ENCODE measurements around the gene NCOA6. TPM values are rescaled to one million over a fixed set of nuclear protein-coding genes. Genes with fewer than 3 reads are reported as not detected.
"Not testable (repeated sequence)": the region's sequence is repeated elsewhere in the genome, so short reads cannot be mapped to it uniquely, and the experiment has no call there.

Gene NCOA6
- total RNA-seq, 1 donor, result 10.0 TPM

- DNase-seq (ENCODE audit: low read depth in 2 of 3, low spot score in 2 of 3), result not testable (repeated sequence)
Observed at GRCh38 chr20:34780291-34780690, 45.2 kb downstream of the NCOA6 start.

DNA sequence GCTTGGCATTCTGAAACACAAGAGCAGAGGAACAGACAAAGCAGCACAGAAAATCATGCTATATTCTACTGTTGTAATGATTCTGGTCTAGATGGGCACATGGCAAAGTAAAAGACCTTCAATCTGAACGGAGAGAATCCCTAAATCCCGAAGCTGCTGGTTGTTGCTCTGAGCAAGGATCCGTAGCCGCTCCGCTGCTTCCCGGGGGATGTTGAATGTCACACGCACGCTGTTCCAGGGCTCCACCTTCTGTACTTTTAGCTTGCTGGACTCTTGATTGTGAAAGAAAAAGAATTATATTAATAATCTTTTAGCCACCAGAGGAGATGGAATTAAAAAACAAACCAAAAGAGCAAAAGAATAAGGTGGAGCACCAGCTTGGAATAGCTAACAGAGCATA lies 49.3 kb downstream of the NCOA6 start:
- no peak for DNase-seq (ENCODE audit: low read depth in 2 of 3, low spot score in 2 of 3)

DNA sequence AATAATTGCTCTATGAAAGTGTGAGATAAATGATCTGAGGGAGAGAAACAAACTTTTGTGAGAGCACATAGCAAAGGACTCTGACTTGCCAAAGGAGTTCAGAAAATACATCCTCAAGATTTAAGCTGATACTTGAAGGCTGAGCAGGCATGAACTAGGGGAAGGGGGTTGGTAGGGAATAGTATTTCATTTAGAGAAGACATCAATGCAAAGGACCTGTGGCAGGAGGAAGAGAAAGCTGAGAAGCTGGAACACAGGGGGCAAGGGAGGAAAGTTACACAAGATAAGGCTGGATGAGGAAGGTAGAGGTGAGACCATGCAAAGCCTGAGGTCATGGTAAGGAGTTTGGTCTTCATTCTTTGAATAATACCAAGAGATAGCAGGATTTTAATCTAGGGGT lies 50.6 kb downstream of the NCOA6 start:
- DNase-seq (ENCODE audit: low read depth in 2 of 3, low spot score in 2 of 3), result no peak

DNA sequence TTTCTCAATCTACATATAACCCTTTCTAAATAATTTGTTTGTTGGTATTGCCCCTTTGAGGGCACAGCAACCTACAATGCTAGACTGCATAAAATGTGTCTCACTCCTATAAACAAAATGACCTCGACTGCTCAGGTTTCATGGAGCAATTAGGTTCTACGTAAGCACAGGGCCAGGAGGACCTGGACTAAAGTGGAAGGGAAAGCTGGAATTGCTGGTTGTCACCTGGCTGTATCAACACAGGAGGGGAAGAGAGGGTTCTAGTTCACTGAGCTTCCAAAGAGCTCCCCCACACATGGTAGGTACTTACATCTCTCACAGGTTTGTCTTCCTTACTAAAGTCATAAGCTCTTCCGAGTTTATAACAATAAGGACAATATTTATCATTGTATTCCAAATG lies 51.0 kb downstream of the NCOA6 start:
- DNase-seq (ENCODE audit: low read depth in 2 of 3, low spot score in 2 of 3), result no peak

GRCh38 chr20:34773726-34774125 lies 51.7 kb downstream of the NCOA6 start:
- DNase-seq (ENCODE audit: low read depth in 2 of 3, low spot score in 2 of 3), result no peak

GRCh38 chr20:34772437-34772836 lies 53.0 kb downstream of the NCOA6 start:
- no peak for DNase-seq (ENCODE audit: low read depth in 2 of 3, low spot score in 2 of 3)

DNA sequence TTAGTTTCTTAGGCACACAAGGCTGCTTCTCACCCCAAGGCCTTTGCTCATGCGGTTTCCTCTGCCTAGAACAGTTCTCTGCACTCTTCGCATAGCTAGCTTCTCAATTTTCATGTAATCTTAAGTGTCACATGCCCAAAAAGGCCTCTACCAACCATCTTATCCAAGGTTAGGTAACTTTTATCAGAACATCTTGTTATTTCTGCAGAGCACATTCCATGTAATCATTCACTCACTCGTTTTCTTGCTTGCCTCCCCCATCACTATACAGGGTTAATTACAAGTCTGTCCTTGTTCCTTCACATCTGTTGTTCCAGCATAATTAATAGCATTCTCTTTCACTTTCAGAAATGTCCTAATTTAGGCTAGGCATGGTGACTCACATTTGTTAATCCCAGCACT lies 53.8 kb downstream of the NCOA6 start:
- no peak for DNase-seq (ENCODE audit: low read depth in 2 of 3, low spot score in 2 of 3)

DNA sequence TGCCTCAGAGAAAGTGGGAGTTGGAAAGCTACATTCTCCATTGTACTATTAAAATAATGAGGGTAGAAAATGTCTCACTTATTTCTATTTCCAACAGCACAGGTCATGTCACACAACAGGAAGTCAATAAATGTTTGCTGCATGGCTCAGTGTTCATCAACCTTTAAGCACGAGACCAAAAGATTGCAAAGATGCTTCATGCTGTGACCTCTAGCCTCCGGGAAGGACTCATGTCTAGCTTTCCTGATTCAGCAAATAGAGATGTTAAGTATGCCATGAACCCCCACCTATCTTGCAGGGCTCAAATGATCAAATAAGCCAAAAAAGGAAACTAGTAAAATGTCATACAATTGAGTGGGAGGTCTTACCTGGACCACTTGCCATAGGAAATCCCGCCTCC lies 57.4 kb downstream of the NCOA6 start:
- DNase-seq (ENCODE audit: low read depth in 2 of 3, low spot score in 2 of 3), result no peak

DNA sequence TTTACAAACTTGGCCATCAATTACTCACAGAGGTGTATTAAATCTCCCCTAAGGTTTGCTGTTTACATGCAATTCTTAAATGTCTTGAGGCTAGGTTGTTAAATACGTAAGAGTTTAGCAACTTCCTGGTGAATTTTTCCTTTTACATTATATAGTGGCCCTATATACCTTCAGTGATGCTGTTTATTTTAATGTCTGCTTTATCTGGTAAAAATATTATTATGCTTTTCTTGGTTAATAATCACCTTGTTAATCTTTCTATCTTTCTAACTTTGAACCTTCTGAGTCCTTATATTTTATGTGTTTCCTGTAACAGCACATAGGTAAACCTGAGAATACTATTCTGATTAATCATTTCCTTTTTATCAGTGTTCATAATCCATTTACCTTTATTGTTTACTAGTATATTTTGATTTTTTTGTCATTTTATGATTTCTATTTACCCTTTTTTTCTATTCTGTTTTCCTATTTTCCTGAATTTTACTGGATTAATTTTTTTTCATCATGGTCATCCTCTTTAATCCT lies 63.4 kb downstream of the NCOA6 start:
- DNase-seq (ENCODE audit: low read depth in 2 of 3, low spot score in 2 of 3), result no peak

DNA sequence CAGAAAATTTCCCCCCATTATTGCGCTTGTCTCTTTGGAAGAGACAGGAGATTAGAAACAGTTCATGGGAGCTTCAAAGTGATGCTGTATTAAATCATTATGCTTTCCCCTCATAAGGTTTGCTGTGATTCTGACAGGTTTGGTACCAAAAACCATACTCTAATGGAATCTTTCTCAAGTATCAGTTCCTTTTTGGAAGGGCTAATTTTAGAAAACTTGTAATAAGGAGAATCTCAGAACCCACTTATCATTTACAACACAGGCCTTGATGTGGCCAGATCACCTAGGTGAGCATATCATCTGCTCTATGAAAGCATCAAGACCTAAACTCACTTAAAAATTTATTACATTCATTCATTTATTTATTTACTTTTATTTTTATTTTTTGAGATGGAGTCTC lies 70.1 kb downstream of the NCOA6 start:
- no peak for DNase-seq (ENCODE audit: low read depth in 2 of 3, low spot score in 2 of 3)

DNA sequence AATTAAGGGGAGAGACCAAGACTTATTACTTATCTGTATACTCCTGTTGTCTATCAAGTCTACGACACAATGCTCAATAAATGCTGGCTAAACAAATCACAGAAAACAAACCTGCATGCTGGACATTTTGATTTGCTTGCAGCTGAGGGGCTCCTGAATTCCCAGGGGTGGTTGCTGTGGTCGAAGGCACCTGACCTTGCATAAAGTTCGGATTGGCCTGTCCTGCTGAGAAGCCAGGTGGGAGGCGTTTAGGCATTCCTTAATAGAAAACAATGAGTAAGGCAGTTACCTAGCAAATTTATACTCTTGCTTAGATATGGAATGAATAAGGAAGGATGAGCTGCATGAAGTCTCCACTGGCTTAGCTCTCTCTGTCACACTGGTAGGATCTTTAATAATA lies 70.8 kb downstream of the NCOA6 start:
- no peak for DNase-seq (ENCODE audit: low read depth in 2 of 3, low spot score in 2 of 3)

- DNase-seq (ENCODE audit: low read depth in 2 of 3, low spot score in 2 of 3), result no peak
Observed at GRCh38 chr20:34753706-34754461, 71.6 kb downstream of the NCOA6 start.

DNA sequence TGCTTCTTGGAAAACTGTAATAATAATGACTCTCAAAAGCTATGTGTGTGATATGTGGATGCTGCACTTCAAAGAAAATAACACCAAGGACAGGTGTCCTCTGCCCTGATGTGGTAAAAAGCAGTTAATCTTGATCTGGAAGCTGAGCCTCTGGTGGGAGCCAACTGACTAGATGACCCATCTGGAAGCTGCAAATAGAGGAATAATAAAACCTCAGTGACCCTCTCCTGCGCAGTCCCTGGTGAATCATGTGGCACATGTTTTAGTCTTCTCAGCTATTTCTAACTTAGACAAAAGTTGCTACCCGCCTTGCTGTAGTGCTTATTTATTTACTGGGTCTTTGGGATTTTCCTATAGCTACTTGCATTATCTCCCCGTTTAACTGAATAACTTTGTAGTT lies 74.0 kb downstream of the NCOA6 start:
- no peak for DNase-seq (ENCODE audit: low read depth in 2 of 3, low spot score in 2 of 3)

- DNase-seq (ENCODE audit: low read depth in 2 of 3, low spot score in 2 of 3), result no peak
Observed at GRCh38 chr20:34750484-34750883, 75.0 kb downstream of the NCOA6 start.

DNA sequence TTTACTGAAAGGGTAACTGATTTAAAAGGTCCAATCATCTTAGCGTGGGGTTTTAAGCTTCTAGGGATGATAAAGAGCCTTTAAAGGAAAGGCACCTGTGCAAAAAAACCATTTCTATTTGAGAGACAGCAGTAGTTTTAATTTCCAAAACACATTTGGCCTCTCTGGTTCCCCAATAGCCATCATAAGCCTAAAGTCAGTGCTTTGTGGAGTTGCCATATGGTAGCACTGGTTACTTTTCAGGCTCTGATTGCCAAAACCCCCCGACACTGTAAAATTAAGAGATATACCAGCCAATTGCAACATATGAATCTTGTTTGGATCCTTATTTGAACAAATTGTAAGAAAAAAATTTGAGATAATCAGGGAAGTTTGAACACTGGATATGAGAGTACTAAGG lies 76.7 kb downstream of the NCOA6 start:
- DNase-seq (ENCODE audit: low read depth in 2 of 3, low spot score in 2 of 3), result no peak

DNA sequence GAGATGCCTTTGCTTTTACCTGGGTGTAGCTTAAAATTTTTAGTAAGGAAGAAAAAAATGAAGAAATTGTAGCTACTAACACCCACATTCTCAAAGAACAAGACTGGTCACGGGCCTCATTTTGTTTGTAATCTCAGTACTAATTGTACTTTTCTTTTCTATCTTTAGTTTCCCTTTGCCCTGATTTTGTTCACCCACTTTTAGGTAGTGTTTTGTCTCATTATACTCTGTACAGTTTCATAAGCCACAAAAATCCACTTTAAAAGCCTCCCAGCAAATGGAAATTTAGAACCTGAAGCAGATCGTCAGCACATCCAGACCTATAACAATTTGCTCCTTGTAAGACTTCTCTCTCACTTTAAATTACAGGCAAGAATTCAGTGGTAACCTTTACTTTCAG lies 78.0 kb downstream of the NCOA6 start:
- DNase-seq (ENCODE audit: low read depth in 2 of 3, low spot score in 2 of 3), result no peak

GRCh38 chr20:34746674-34747073 lies 78.8 kb downstream of the NCOA6 start:
- no peak for DNase-seq (ENCODE audit: low read depth in 2 of 3, low spot score in 2 of 3)

GRCh38 chr20:34744847-34745246 lies 80.6 kb downstream of the NCOA6 start:
- no peak for DNase-seq (ENCODE audit: low read depth in 2 of 3, low spot score in 2 of 3)

- no peak for DNase-seq (ENCODE audit: low read depth in 2 of 3, low spot score in 2 of 3)
Observed at GRCh38 chr20:34744340-34744739, 81.1 kb downstream of the NCOA6 start.

GRCh38 chr20:34743039-34743438 lies 82.4 kb downstream of the NCOA6 start:
- no peak for DNase-seq (ENCODE audit: low read depth in 2 of 3, low spot score in 2 of 3)

- no peak for DNase-seq (ENCODE audit: low read depth in 2 of 3, low spot score in 2 of 3)
Observed at GRCh38 chr20:34736106-34736735, 89.2 kb downstream of the NCOA6 start.

DNA sequence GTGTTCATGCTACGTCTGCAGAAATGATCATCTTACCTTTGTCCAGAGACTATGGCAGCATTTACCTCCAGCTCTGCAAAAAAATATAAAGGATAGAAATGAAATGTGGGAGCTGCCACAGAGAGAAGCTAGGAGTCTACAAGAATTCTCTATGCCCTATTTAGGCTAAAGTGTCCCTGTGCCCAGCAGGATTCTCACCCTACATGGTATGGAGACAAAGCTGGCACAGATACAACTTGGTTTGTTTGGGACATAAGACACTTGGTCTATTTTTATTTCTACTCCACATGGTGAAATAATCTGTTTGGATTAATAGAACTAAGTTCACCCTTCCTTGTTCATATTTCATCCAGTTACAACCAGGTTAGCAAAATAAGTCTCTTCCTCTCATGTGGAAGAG lies 92.9 kb downstream of the NCOA6 start:
- no peak for DNase-seq (ENCODE audit: low read depth in 2 of 3, low spot score in 2 of 3)

All from hematopoietic multipotent progenitor cell (in vitro differentiated cells).